ENCODE measurements around the gene SAMHD1. TPM values are rescaled to one million over a fixed set of nuclear protein-coding genes. Genes with fewer than 3 reads are reported as not detected.
A peak's percentile ranks its signal among the peaks of the same experiment; 100 is the strongest.

SAMHD1 gene
- total and polyA plus RNA-seq, 8 donors, result 38.7 to 151 (median 85.5) TPM

DNA sequence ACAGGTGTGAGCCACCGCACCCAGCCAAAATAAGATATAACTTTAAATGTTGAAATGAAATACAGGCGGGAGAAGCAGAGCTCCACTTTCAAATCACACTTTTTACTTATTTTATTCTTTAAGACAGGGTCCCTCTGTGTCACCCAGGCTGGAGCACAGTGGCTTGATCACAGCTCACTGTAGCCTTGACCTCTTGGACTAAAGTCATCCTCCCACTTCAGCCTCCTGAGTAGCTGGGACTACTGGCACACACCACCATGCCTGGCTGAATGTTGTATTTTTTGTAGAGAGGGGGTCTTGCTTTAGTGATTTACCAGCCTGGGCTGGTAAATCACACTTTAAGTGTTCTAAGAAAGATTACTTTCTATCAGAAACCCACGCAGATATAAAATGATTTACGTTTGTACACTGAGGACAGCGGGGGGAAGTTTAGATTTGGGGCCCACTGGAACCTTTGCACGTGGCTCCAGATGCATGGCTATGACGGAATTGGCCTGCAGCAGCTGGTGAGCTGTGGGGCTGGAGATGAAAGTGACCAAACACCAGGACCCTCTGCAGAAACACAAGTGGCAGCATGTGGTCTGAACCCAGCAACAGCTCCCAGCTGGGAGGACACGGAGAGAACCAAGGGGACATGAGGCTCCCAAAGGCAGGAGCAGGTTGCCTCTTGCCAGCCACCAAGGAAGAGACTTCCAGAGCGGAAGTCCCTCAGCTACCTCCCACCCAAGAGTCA is 102.0 kb downstream of the SAMHD1 start:
- Histone ChIP-seq H3K27me3 (no peaks in the 10 kb centered on the region), H3K36me3 (no peaks in the 10 kb centered on the region), H3K4me3 (no peak overlapping the region), H3K27ac (peak overlapping the region in 4 of 5 donors; percentile 82 to 92 (median 84)), H3K9me3 (no peaks in the 10 kb centered on the region), H3K4me1 (peaks cover 24 to 90% (median 68%) of the 10 kb centered on the region in 4 donors)
- DNase-seq, result peak in 1 of 2 donors; percentile 14
- TF ChIP-seq CTCF (IDR thresholded peaks at IDR 0.05) (no peak), EP300 (IDR thresholded peaks at IDR 0.05) (no peak), POLR2AphosphoS5 (IDR thresholded peaks at IDR 0.05) (no peak), POLR2A (IDR thresholded peaks at IDR 0.05) (no peak)
- intact Hi-C loops (cut with DNase I; ENCODE audit: low total_unique reads), result no loop called here
- 65 to 91% (median 80%) methylated on average over 9 of the region's 9 CpGs for WGBS, 5 donors

- H3K27me3 ChIP-seq, result no peaks in the 10 kb centered on the region
- no peak for DNase-seq
- intact Hi-C loops (cut with DNase I; ENCODE audit: low total_unique reads), result no loop called here
- H3K4me3 ChIP-seq, result no peak overlapping the region
- H3K27ac ChIP-seq, result peak overlapping the region; percentile 73 to 92 (median 82)
- H3K36me3 ChIP-seq, result no peaks in the 10 kb centered on the region
- H3K9me3 ChIP-seq, result no peaks in the 10 kb centered on the region
- TF ChIP-seq POLR2A (IDR thresholded peaks at IDR 0.05) (no peak), CTCF (IDR thresholded peaks at IDR 0.05) (no peak), EP300 (IDR thresholded peaks at IDR 0.05) (no peak), POLR2AphosphoS5 (IDR thresholded peaks at IDR 0.05) (no peak)
- H3K4me1 ChIP-seq, result peaks cover 18 to 90% (median 67%) of the 10 kb centered on the region in 4 donors
Observed at GRCh38 chr20:36848677-36849076, 102.8 kb downstream of the SAMHD1 start.

DNA sequence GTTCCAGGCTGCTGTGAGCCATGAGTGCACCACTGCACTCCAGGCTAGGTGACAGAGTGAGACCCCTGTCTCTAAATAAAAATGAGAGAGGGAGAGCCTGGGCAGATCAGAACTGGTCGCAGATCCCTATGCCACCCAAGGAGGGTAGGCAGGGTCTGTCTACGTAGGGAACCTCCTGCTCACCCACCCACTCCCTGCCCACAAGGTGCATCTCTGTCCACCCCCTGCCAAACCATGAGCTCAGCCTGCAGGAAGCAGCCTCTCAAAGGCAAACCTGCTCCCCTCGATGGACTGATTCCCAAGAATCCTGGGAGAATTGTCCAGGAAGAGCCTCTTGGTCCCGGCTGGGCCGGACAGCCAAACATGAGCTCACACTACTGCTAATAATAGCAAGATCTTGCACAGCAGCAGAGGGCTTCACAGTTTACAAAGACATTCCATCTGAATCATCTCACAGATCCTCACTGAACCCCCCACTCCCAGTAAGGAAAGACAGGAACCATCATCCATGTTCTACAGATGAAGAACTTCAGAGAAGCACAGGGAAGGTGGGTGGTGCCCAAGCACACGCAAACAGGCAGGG is 103.3 kb downstream of the SAMHD1 start:
- TF ChIP-seq POLR2AphosphoS5 (IDR thresholded peaks at IDR 0.05) (peak in 2 of 3 donors; percentile 19 to 63), CTCF (IDR thresholded peaks at IDR 0.05) (no peak)
- Histone ChIP-seq H3K36me3 (no peaks in the 10 kb centered on the region), H3K9me3 (no peaks in the 10 kb centered on the region), H3K27me3 (no peaks in the 10 kb centered on the region), H3K4me1 (peaks cover 20 to 91% (median 68%) of the 10 kb centered on the region in 4 donors), H3K27ac (peak overlapping the region; percentile 73 to 92 (median 82)), H3K4me3 (no peak overlapping the region)
- peak in 1 of 2 donors; percentile 86 for DNase-seq
- intact Hi-C loops (cut with DNase I; ENCODE audit: low total_unique reads), result no loop called here
- 46 to 73% (median 70%) methylated on average over 6 of the region's 6 CpGs for WGBS, 5 donors

- peaks cover 21 to 91% (median 70%) of the 10 kb centered on the region in 4 donors for H3K4me1 ChIP-seq
- no peak for TF ChIP-seq CTCF (IDR thresholded peaks at IDR 0.05)
- TF ChIP-seq POLR2A (IDR thresholded peaks at IDR 0.05), result no peak
- no peak for TF ChIP-seq EP300 (IDR thresholded peaks at IDR 0.05)
- TF ChIP-seq POLR2AphosphoS5 (IDR thresholded peaks at IDR 0.05), result no peak
- no peak for DNase-seq
- no peaks in the 10 kb centered on the region for H3K9me3 ChIP-seq
- H3K27ac ChIP-seq, result peak overlapping the region; percentile 73 to 92 (median 82)
- intact Hi-C loops (cut with DNase I; ENCODE audit: low total_unique reads), result no loop called here
- 65 to 86% (median 81%) methylated on average over 1 of the region's 1 CpG for WGBS, 5 donors
- H3K36me3 ChIP-seq, result no peaks in the 10 kb centered on the region
- no peaks in the 10 kb centered on the region for H3K27me3 ChIP-seq
- no peak overlapping the region for H3K4me3 ChIP-seq
Observed at GRCh38 chr20:36847710-36848040, 103.8 kb downstream of the SAMHD1 start.
